MCF 10A (cell line): Measurements from ENCODE around the gene DEPP1. TPM values are rescaled to one million over a fixed set of nuclear protein-coding genes. Genes with fewer than 3 reads are reported as not detected.

Source experiments
- BruUV-seq: library from RNA; stranded (reverse); fragments of 400-500 nt; replicated peaks from 2 replicates; lab custom pipeline; 2021; lab: Mats Ljungman, UMichigan
- CTCF ChIA-PET: fragments of 300-600 bp; sonication (Branson Sonifier 250); formaldehyde crosslinking; extraction: SDS; loops from one replicate; lab custom pipeline; 2021; ENCODE audit warnings: antibody characterized with exemption, inconsistent platforms; lab: Yijun Ruan, JAX
- POLR2A ChIA-PET: fragments of 300-600, 350-650 bp; sonication (Branson Sonifier 250); formaldehyde crosslinking; extraction: SDS; loops from one replicate; lab custom pipeline; 2020; ENCODE audit warnings: antibody characterized with exemption, inconsistent platforms; lab: Yijun Ruan, JAX
- DNase-seq: peaks from one replicate; pipeline ENCODE4 v3.0.0-alpha.2; 2018; ENCODE audit not compliant: unreplicated experiment
- H3K27ac Mint-ChIP-seq: one replicate; pipeline ENCODE4 v1.8.0; 2022; ENCODE audit warnings: mild to moderate bottlenecking, low read depth, mixed read lengths; ENCODE audit not compliant: unreplicated experiment
- H3K27me3 Mint-ChIP-seq: one replicate; pipeline ENCODE4 v1.8.0; 2022; ENCODE audit warnings: mixed read lengths; ENCODE audit not compliant: insufficient read depth, unreplicated experiment
- H3K36me3 Mint-ChIP-seq: one replicate; pipeline ENCODE4 v1.8.0; 2022; ENCODE audit warnings: mild to moderate bottlenecking, moderate library complexity, mixed read lengths; ENCODE audit not compliant: insufficient read depth, unreplicated experiment
- H3K4me1 Mint-ChIP-seq: one replicate; pipeline ENCODE4 v1.8.0; 2022; ENCODE audit warnings: mixed read lengths; ENCODE audit not compliant: insufficient read depth, unreplicated experiment
- H3K4me3 Mint-ChIP-seq: one replicate; pipeline ENCODE4 v1.8.0; 2022; ENCODE audit warnings: mild to moderate bottlenecking, moderate library complexity, mixed read lengths; ENCODE audit not compliant: unreplicated experiment
- H3K9me3 Mint-ChIP-seq: one replicate; pipeline ENCODE4 v1.8.0; 2022; ENCODE audit warnings: mixed read lengths; ENCODE audit not compliant: unreplicated experiment
- intact Hi-C: fragments of 100-400 bp; cut with micrococcal nuclease; formaldehyde crosslinking; loops from 2 replicates; pipeline ENCODE4 v1.14.1; 2022
- total RNA-seq: library from RNA; stranded (reverse); gene quantifications from 2 replicates; pipeline ENCODE4 v1.2.3, GENCODE V29; 2022
- TF ChIP-seq, protein P1 (sequence below): fragments of 200-600 bp; IDR thresholded peaks from one replicate; pipeline ENCODE4 v1.8.0; 2022; ENCODE audit warnings: antibody characterized with exemption, mild to moderate bottlenecking; ENCODE audit not compliant: unreplicated experiment

The DEPP1 gene
- total RNA-seq, 1 experiment from 2014 or later, result 0.84 TPM

GRCh38 chr10:44951576-44952226, 26.9 kb downstream of the DEPP1 start:
- no TSS peak for BruUV-seq
- H3K36me3 Mint-ChIP-seq, result no peaks in the 10 kb centered on the region
- no peak overlapping the region for H3K4me3 Mint-ChIP-seq
- TF ChIP-seq, protein P1, sequence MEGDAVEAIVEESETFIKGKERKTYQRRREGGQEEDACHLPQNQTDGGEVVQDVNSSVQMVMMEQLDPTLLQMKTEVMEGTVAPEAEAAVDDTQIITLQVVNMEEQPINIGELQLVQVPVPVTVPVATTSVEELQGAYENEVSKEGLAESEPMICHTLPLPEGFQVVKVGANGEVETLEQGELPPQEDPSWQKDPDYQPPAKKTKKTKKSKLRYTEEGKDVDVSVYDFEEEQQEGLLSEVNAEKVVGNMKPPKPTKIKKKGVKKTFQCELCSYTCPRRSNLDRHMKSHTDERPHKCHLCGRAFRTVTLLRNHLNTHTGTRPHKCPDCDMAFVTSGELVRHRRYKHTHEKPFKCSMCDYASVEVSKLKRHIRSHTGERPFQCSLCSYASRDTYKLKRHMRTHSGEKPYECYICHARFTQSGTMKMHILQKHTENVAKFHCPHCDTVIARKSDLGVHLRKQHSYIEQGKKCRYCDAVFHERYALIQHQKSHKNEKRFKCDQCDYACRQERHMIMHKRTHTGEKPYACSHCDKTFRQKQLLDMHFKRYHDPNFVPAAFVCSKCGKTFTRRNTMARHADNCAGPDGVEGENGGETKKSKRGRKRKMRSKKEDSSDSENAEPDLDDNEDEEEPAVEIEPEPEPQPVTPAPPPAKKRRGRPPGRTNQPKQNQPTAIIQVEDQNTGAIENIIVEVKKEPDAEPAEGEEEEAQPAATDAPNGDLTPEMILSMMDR, result no peak
- H3K9me3 Mint-ChIP-seq, result no peaks in the 10 kb centered on the region
- no peaks in the 10 kb centered on the region for H3K4me1 Mint-ChIP-seq
- POLR2A ChIA-PET, result no interaction called here
- no peak overlapping the region for H3K27ac Mint-ChIP-seq
- intact Hi-C loops, result no loop called here
- CTCF ChIA-PET, result interaction anchor here (0.6 to 6.4 kb wide), 4 partner anchors 15 to 1461 kb away, joined by 4 to 28 read pairs (median 10); no protein-coding TSS in a partner anchor
- H3K27me3 Mint-ChIP-seq, result no peaks in the 10 kb centered on the region
- DNase-seq, result no peak

DNA sequence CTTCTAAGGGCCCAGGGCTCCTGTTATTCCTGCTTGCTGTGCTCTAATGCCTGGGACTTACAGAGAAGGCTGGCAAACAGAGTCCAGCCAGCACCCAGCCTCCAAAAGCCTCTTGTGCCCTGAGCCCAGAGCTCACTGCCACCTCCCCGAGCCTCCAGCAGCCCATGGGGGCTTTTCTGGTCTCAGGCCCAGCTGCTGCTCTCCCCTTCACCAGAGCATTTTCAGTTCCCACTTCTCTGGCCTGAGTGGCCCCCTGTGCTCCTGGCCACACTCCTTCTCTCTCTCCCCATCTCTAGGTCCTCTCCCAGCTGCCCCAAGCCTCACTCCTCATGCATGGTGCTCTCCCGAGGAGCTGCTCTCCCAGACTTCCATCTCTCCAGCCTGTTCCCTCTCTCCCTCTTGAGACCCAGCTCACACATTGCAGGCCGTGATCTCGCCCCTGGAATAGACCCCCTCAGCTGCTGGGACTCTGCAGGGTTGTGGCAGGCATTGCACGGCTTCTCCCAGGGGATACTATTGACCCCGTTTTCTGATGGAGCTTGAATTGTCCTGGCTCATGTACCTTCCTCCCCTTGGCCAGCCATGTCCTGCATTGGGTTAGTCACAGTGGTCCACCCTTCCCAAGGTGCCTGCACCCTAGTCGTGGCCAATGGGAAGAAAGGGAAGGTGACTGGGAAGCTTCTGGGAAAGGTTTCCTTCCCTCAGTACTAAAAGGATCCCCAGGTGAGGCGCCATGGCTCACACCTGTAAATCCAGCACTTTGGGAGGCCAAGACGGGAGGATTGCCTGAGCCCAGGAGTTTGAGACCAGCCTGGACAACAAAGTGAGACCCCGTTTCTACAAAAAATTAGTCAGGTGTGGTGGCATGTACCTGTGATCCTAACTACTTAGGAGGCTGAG, 28.0 kb downstream of the DEPP1 start:
- POLR2A ChIA-PET, result interaction anchor here (1.1 kb wide), 1 partner anchor 8 kb away, joined by 4 read pairs; no protein-coding TSS in a partner anchor
- intact Hi-C loops, result no loop called here
- H3K9me3 Mint-ChIP-seq, result no peaks in the 10 kb centered on the region
- BruUV-seq, result no TSS peak
- H3K27ac Mint-ChIP-seq, result no peak overlapping the region
- H3K4me1 Mint-ChIP-seq, result no peaks in the 10 kb centered on the region
- H3K36me3 Mint-ChIP-seq, result no peaks in the 10 kb centered on the region
- H3K27me3 Mint-ChIP-seq, result no peaks in the 10 kb centered on the region
- no peak overlapping the region for H3K4me3 Mint-ChIP-seq
- TF ChIP-seq, protein P1, result no peak
- CTCF ChIA-PET, result interaction anchor here (6.4 kb wide), 1 partner anchor 17 kb away, joined by 28 read pairs; no protein-coding TSS in a partner anchor
- DNase-seq, result no peak

DNA sequence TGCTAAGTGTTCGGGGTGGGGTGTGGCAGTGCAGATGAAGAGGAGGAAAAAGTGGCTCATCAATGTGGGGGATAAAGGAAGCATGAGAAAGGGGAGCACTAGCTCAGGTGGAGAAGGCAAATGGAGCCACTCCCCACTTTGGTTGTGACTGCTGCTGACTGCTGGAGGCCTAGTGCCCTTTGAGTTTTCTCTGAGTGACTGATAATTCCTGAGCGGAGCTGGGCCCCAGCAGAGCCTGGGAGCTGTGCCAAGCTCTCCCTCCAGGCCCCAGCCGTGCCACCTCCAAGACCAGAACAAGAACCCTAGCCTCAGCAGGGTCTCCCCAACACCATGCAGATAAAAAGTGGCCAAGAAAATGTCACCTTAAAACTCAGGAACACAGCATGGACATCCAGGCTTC, 28.7 kb downstream of the DEPP1 start:
- intact Hi-C loops, result no loop called here
- DNase-seq, result no peak
- no peaks in the 10 kb centered on the region for H3K27me3 Mint-ChIP-seq
- no peak overlapping the region for H3K4me3 Mint-ChIP-seq
- ChIA-PET POLR2A (interaction anchor here (1.1 kb wide), 1 partner anchor 9 kb away, joined by 4 read pairs; no protein-coding TSS in a partner anchor), CTCF (interaction anchor here (6.4 kb wide), 1 partner anchor 17 kb away, joined by 28 read pairs; no protein-coding TSS in a partner anchor)
- H3K4me1 Mint-ChIP-seq, result no peaks in the 10 kb centered on the region
- H3K9me3 Mint-ChIP-seq, result peaks cover 6% of the 10 kb centered on the region
- TF ChIP-seq, protein P1, result no peak
- BruUV-seq, result no TSS peak
- no peak overlapping the region for H3K27ac Mint-ChIP-seq
- H3K36me3 Mint-ChIP-seq, result no peaks in the 10 kb centered on the region
